Choroid plexus epithelial cell (primary cell): ENCODE measurements around the gene RAP1GDS1.

Experiments used
- DNase-seq: peaks from one replicate; pipeline ENCODE4 v3.0.0-alpha.2; 2010; ENCODE audit warnings: low read depth
- H3K4me3 ChIP-seq: 2 replicates; pipeline ENCODE4 v1.5.1; 2011; ENCODE audit warnings: low read depth, mild to moderate bottlenecking, control low read depth, low read length, moderate library complexity
- TF ChIP-seq, protein P1 (sequence below): conservative IDR thresholded peaks from 2 replicates; pipeline ENCODE4 v1.5.1; 2011; ENCODE audit warnings: low read depth, mild to moderate bottlenecking, control low read depth, inconsistent platforms, low read length, moderate library complexity

RAP1GDS1 gene

DNA sequence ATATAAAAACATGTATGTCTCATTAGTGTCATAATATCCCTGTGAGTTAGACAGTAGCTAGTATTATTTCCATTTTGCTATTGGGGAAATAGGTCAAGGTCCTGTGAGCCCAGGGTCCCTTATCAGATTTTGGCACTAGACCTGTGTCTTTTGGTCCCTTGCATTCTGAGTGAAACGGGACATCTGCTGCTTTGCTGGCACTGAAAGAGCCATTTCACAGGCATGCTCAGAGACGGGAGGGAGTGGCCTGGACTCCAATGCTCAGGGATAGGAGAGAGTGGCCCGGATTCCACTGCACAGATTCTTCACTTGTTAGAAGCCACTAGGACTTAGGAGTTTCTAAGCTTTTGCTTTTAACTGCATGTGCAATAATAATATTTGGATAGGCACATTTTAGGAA, 220.0 kb downstream of the RAP1GDS1 start:
- H3K4me3 ChIP-seq, result no peak overlapping the region
- TF ChIP-seq, protein P1, sequence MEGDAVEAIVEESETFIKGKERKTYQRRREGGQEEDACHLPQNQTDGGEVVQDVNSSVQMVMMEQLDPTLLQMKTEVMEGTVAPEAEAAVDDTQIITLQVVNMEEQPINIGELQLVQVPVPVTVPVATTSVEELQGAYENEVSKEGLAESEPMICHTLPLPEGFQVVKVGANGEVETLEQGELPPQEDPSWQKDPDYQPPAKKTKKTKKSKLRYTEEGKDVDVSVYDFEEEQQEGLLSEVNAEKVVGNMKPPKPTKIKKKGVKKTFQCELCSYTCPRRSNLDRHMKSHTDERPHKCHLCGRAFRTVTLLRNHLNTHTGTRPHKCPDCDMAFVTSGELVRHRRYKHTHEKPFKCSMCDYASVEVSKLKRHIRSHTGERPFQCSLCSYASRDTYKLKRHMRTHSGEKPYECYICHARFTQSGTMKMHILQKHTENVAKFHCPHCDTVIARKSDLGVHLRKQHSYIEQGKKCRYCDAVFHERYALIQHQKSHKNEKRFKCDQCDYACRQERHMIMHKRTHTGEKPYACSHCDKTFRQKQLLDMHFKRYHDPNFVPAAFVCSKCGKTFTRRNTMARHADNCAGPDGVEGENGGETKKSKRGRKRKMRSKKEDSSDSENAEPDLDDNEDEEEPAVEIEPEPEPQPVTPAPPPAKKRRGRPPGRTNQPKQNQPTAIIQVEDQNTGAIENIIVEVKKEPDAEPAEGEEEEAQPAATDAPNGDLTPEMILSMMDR, result no peak
- DNase-seq, result no peak

DNA sequence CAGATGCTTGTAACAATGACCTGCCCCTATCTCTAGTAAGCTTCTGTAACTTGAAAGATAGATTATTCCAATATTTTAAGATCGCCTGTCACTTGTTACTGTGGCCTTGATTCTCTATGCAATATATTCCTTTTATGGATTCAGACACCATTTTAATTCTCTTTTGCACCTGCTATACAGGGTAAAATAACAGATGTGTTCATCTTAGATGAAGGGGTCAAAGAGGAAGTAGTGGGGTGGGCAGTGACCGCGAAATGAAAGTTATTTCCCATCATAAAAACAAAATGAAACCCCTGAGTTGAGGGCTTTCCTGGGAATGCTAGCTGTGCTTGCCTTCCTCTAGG, 221.3 kb downstream of the RAP1GDS1 start:
- H3K4me3 ChIP-seq, result no peak overlapping the region
- no peak for DNase-seq
- TF ChIP-seq, protein P1, result no peak

DNA sequence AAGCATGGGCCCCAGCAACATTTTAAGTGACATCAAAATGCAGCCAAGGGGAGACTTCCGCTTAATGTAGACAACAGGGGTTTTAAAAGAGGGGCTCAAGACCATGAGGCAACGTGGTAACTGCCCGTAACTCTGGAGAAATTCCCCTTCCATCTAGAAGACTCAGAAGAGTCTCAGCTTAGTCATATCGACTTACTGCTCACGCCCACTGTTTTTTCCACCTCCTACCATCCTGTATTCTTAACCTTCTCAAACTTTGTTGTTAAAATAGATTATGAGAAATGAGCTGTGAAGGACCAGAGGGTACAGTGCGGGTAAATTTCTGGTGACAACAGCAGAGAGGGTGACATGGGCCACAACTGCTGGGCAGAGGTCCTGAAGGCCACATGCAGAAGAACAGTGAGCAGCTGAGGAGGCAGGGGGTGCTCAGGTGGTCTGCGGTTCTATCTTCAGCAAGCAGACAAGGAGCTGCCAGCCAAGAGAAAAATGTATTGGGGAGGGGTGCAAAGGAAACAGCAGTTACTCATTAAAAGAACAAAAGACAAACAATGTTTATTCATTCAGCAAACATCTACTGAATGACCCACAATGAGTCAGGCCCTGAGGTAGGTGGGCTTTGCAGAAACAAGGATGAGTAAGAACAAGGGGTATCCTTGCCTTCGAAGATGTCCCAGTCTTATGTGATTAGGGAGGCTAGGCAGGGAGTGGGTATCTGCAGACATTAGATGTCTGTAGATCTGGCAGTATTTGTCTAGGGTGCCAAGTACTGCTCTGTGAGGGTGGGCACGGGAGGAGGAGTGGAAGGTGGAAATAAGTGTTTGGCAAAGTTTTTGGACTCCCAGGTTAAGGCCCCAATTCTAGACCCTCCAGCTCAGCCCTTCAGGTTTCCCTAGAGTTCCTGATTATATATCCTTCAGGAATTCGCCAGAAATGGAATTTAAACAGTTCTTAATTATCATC, 221.9 kb downstream of the RAP1GDS1 start:
- H3K4me3 ChIP-seq, result no peak overlapping the region
- TF ChIP-seq, protein P1, result no peak
- DNase-seq, result peak; percentile 48

DNA sequence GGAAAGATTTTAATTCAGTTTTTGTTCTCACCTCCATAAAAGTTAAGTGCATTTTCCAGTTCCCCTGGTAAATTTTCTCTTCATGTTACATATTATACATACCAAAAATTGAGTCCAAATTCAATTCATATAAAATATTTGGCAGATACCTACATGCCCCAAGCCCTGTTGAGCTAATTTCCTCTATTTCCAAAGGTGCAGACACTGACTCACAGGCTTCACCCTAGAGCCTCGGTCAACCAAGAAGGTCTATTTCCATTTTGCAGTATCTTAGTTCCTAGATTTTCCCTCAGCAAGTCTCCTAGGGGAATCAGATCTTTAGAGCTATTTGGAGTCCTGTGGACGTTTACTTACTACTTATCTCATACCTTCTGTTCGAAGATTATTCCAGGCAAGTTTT, 222.8 kb downstream of the RAP1GDS1 start:
- no peak for DNase-seq
- H3K4me3 ChIP-seq, result no peak overlapping the region
- TF ChIP-seq, protein P1, result no peak

DNA sequence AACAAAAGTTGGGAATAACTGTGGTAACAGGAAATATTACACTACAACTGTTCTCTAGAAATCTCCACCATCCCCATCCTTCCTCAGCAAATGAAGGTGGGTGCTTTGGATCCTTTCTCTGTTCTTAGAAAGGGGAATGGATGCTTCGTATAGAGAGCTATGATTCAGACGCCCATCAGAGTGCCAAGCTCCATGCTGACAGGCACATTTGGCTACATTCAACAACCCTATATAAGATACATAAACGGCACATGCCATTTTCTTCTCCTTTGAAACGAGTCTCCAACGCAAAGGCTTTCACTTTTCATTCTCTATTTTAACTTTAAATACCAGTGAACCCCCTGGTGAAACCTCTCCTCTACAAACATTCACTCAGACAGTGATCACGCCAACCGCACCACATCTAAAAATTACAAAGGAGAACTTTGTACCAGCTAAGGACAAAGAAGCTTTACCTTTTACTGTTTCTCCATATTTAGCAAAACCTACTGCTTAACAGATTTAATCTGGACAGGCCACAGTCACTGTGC, 224.7 kb downstream of the RAP1GDS1 start:
- no peak overlapping the region for H3K4me3 ChIP-seq
- DNase-seq, result no peak
- TF ChIP-seq, protein P1, result no peak

DNA sequence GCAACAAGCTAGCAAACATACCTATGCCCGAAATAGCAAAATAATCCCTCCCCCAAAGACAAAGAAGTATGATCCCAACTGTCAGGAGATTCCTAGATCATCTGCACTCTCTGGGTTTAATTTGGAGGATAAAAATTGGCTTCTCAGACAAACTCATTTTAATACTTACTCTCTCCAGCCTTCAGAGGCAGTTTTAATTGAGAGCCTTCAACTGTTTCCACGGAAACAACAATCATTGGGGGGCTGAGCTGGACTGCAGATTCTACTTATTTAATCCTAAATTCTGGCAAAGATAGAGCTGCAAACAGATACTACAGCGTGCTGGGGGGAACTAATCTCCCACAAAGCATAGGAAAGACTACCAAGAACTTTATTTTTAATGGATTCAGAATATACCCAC, 229.1 kb downstream of the RAP1GDS1 start:
- no peak for DNase-seq
- H3K4me3 ChIP-seq, result no peak overlapping the region
- TF ChIP-seq, protein P1, result no peak

DNA sequence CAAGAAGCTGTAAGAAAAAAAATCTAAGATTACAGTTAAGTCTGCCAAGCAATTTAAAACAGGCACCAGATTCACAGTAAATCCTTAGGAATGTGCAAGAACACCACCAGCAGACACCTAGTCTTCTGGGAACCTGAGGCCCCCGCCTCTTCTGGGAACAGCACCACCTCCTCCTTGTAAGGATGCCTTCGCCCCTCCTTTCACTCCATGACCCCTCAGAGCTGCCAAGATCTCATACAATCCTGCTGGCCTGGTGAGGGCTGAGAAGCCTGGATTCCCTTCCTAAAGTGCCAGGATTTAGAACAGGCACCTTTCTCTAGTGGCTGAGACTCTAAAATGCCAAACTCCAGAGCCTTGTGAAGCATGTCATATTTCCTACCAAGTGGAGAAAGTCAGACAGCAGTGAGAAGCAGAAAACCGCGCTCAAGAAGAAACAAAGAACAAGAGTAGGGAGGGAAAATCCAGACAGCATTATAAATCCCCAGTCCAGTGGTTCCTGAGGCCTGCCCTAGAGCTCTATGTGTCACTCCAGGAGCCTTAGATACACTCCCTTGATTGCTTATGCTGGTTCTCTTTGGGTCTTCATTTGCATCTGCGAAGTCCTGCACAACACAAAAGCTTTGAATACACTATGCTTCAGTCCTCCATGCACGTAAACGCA, 230.8 kb downstream of the RAP1GDS1 start:
- no peak overlapping the region for H3K4me3 ChIP-seq
- TF ChIP-seq, protein P1, result no peak
- DNase-seq, result peak; percentile 75
